ENCODE data around the gene RGS11. TPM values are rescaled to one million over a fixed set of nuclear protein-coding genes. Genes with fewer than 3 reads are reported as not detected.
A peak's percentile ranks its signal among the peaks of the same experiment; 100 is the strongest.

Gene RGS11
- total and polyA plus RNA-seq, 9 of the 15 experiments (the other 6 are each of a cell fraction or from before 2014, with no cell fraction given) = not detected

DNA sequence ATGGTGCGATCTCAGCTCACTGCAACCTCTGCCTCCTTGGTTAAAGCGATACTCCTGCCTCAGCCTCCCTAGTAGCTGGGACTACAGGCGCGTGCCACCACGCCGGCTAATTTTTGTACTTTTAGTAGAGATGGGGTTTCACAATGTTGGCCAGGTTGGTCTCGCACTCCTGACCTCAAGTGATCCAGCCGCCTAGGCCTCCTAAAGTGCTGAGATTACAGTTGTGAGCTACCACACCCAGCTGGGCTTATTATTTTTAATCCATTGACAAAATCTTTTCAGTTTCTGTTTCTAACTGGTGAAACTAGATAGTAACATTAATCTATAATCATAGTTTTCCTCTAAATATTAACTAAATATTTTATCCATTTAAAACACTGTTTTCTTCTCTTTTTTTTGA, 35.2 kb downstream of the RGS11 start:
- no peak for FAIRE-seq
- Histone ChIP-seq H3K27me3 (ENCODE audit: control insufficient read depth in 2 of 2, insufficient read depth in 2 of 2, low read length in 2 of 2) (no peaks in the 10 kb centered on the region), H2AFZ (ENCODE audit: low read depth, low read length) (no peak overlapping the region), H3K9me3 (replicated peaks; ENCODE audit: control insufficient read depth, insufficient read depth, low read depth, low read length) (no peaks in the 10 kb centered on the region; the same call in 1 of the 2 replicates), H3K4me3 (no peak overlapping the region), H3K4me2 (ENCODE audit: insufficient read depth, low read length) (no peak overlapping the region), H3K36me3 (ENCODE audit: control insufficient read depth, insufficient read depth, low read length) (no peaks in the 10 kb centered on the region), H3K27ac (ENCODE audit: extremely low read depth, low read depth, low read length) (no peak overlapping the region), H3K4me1 (replicated peaks in 1 of 2; ENCODE audit: control insufficient read depth in 2 of 2, insufficient read depth in 2 of 2, low read length in 2 of 2) (peaks cover 24 to 37% of the 10 kb centered on the region in 2 experiments), H4K20me1 (replicated peaks; ENCODE audit: control insufficient read depth, insufficient read depth, low read length) (no peaks in the 10 kb centered on the region), H3K9ac (ENCODE audit: insufficient read depth in 1 of 2, low read depth in 2 of 2, low read length in 2 of 2) (no peak overlapping the region), H3K9me1 (ENCODE audit: control insufficient read depth, insufficient read depth, low read length) (no peaks in the 10 kb centered on the region), H3K79me2 (ENCODE audit: control insufficient read depth, insufficient read depth, low read length) (peaks cover 43% of the 10 kb centered on the region)
- BruUV-seq (replicated peaks) = no TSS peak
- ATAC-seq = no peak
- in situ Hi-C loops (cut with MboI) = no loop called here
- DNase-seq (ENCODE audit: extremely low read depth in 1 of 4, low spot score in 3 of 4) = no peak
- ChIA-PET CTCF (ENCODE audit: low intra/inter-chr PET ratio) (no interaction called here), POLR2A (interaction anchor here (1.3 to 1.5 kb wide), 3 partner anchors 9 to 102 kb away, joined by 5 to 7 read pairs (median 5); partner anchors contain the start of gene LUC7L)
- WGBS (ENCODE audit: insufficient coverage, low coverage, missing lambda C conversion rate) = 70% methylated on average over 8 of the region's 8 CpGs
- TF ChIP-seq, protein P1, sequence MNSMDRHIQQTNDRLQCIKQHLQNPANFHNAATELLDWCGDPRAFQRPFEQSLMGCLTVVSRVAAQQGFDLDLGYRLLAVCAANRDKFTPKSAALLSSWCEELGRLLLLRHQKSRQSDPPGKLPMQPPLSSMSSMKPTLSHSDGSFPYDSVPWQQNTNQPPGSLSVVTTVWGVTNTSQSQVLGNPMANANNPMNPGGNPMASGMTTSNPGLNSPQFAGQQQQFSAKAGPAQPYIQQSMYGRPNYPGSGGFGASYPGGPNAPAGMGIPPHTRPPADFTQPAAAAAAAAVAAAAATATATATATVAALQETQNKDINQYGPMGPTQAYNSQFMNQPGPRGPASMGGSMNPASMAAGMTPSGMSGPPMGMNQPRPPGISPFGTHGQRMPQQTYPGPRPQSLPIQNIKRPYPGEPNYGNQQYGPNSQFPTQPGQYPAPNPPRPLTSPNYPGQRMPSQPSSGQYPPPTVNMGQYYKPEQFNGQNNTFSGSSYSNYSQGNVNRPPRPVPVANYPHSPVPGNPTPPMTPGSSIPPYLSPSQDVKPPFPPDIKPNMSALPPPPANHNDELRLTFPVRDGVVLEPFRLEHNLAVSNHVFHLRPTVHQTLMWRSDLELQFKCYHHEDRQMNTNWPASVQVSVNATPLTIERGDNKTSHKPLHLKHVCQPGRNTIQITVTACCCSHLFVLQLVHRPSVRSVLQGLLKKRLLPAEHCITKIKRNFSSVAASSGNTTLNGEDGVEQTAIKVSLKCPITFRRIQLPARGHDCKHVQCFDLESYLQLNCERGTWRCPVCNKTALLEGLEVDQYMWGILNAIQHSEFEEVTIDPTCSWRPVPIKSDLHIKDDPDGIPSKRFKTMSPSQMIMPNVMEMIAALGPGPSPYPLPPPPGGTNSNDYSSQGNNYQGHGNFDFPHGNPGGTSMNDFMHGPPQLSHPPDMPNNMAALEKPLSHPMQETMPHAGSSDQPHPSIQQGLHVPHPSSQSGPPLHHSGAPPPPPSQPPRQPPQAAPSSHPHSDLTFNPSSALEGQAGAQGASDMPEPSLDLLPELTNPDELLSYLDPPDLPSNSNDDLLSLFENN (IDR thresholded peaks at IDR 0.05; ENCODE audit: low read depth in 2 of 2, low read length in 2 of 2) = no peak
- TF ChIP-seq ZNF316 (IDR thresholded peaks at IDR 0.05) (0 out of 2 replicates have a peak, but pooled peaks have one; percentile 8), LCOR (CRISPR knock-in tag; IDR thresholded peaks at IDR 0.05) (no peak), ERF (CRISPR knock-in tag; IDR thresholded peaks at IDR 0.05) (no peak)
- TF ChIP-seq, protein P2, sequence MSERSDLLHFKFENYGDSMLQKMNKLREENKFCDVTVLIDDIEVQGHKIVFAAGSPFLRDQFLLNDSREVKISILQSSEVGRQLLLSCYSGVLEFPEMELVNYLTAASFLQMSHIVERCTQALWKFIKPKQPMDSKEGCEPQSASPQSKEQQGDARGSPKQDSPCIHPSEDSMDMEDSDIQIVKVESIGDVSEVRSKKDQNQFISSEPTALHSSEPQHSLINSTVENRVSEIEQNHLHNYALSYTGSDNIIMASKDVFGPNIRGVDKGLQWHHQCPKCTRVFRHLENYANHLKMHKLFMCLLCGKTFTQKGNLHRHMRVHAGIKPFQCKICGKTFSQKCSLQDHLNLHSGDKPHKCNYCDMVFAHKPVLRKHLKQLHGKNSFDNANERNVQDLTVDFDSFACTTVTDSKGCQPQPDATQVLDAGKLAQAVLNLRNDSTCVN (CRISPR knock-in tag; IDR thresholded peaks at IDR 0.05) = no peak
- intact Hi-C loops (cut with micrococcal nuclease) = no loop called here
